Thyroid gland (tissue), 4 donors: ENCODE results near the gene ABCG1. TPM values are rescaled to one million over a fixed set of nuclear protein-coding genes. Genes with fewer than 3 reads are reported as not detected.

Experiments used
- DNase-seq, 2 donors: peaks; one replicate each; pipeline ENCODE4 v3.0.0-alpha.2; 2019
- H3K27ac ChIP-seq, 3 donors: fragments of 200-600 bp; sonication (generic); 1 replicate in 2 of 3; 2 replicates in 1 of 3; pipeline ENCODE4 v1.5.1; 2016 to 2019; ENCODE audit warnings: mild to moderate bottlenecking in 1 of 3, moderate library complexity in 1 of 3
- H3K27me3 ChIP-seq: fragments of 200-600 bp; sonication (generic); one replicate; pipeline ENCODE4 v1.5.1; 2019
- H3K36me3 ChIP-seq, 2 donors: fragments of 200-600 bp; sonication (generic); one replicate each; pipeline ENCODE4 v1.5.1; 2016 to 2019
- H3K4me1 ChIP-seq, 2 donors: fragments of 200-600 bp; sonication (generic); one replicate each; pipeline ENCODE4 v1.5.1; 2017 to 2019
- H3K4me3 ChIP-seq, 3 donors: fragments of 200-600 bp; sonication (generic); replicated peaks in 1 of 3; 1 replicate in 2 of 3; 2 replicates in 1 of 3; pipeline ENCODE4 v1.5.1; 2016; ENCODE audit warnings: mild to moderate bottlenecking in 1 of 3
- H3K9me3 ChIP-seq: fragments of 200-600 bp; sonication (generic); one replicate; pipeline ENCODE4 v1.5.1; 2017
- POLR2A ChIP-seq, 2 donors: fragments of 450-650 bp; IDR thresholded peaks; one replicate each; pipeline ENCODE4 v1.6.1; 2017; ENCODE audit warnings: antibody characterized with exemption in 2 of 2, mild to moderate bottlenecking in 2 of 2, moderate library complexity in 1 of 2
- WGBS, 2 donors: methylation state at CpG; one replicate each; pipeline ENCODE4 v1.1.5; 2017; 5-methylcytosine and 5-hydroxymethylcytosine counted together
- intact Hi-C: fragments of 100-400 bp; cut with DNase I; formaldehyde crosslinking; loops from one replicate; pipeline ENCODE4 v1.15.1; 2023
- total RNA-seq, 4 donors: library from RNA; depleted of rRNA; stranded (reverse); fragments of >200 nt; gene quantifications; one replicate each; pipeline ENCODE4 v1.2.3, GENCODE V29; 2016
- TF ChIP-seq, protein P1 (sequence below), 6 experiments: fragments of 200-600 bp in 3 of 6; fragments of 450-650 bp in 3 of 6; sonication (generic) in 3 of 6; IDR thresholded peaks; one replicate each; pipeline ENCODE4 v1.5.1; 2016 to 2019; ENCODE audit warnings: antibody characterized with exemption in 6 of 6, mild to moderate bottlenecking in 2 of 6, inconsistent platforms in 1 of 6, moderate library complexity in 1 of 6

ABCG1 gene
- total RNA-seq, 4 donors from 2014 or later, result 13.8 to 34.1 (median 18.9) TPM

DNA sequence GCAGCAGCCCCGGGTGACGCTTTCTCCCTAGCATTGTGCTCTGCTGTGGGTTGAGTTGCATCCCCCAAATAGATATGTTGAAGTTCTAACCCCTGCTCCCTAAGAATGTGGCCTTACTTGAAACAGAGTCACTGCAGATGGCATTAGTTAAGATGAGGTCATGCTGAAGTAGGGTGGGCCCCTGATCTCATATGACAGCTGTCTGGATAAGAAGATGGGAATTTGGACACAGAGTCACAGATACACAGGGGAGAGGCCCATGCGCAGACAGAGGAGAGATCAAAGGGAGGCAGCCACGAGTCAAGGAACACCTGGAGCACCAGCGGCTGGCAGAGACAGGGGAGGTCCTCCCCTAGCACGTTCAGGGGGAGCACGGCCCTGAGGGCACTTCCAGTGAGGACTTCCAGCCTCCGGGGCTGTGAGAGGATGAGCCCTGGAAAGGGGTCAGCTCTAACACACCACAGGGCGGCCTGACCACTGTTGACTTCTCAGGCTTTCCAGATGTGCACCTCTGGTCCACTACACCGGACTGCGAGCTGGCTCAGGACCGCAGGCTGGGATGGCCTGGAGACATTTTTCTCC, 46.4 kb downstream of the ABCG1 start:
- no peaks in the 10 kb centered on the region for H3K36me3 ChIP-seq
- no peak for DNase-seq
- no peaks in the 10 kb centered on the region for H3K27me3 ChIP-seq
- intact Hi-C loops, result no loop called here
- no peak overlapping the region for H3K4me3 ChIP-seq
- H3K27ac ChIP-seq, result no peak overlapping the region
- H3K4me1 ChIP-seq, result peaks cover 3 to 45% of the 10 kb centered on the region in 2 donors
- TF ChIP-seq, protein P1, sequence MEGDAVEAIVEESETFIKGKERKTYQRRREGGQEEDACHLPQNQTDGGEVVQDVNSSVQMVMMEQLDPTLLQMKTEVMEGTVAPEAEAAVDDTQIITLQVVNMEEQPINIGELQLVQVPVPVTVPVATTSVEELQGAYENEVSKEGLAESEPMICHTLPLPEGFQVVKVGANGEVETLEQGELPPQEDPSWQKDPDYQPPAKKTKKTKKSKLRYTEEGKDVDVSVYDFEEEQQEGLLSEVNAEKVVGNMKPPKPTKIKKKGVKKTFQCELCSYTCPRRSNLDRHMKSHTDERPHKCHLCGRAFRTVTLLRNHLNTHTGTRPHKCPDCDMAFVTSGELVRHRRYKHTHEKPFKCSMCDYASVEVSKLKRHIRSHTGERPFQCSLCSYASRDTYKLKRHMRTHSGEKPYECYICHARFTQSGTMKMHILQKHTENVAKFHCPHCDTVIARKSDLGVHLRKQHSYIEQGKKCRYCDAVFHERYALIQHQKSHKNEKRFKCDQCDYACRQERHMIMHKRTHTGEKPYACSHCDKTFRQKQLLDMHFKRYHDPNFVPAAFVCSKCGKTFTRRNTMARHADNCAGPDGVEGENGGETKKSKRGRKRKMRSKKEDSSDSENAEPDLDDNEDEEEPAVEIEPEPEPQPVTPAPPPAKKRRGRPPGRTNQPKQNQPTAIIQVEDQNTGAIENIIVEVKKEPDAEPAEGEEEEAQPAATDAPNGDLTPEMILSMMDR (IDR thresholded peaks at IDR 0.05), result no peak
- no peak for TF ChIP-seq POLR2A (IDR thresholded peaks at IDR 0.05)
- WGBS, 2 donors, result 87 to 90% methylated on average over 8 to 11 of the region's 12 CpGs
- no peaks in the 10 kb centered on the region for H3K9me3 ChIP-seq

DNA sequence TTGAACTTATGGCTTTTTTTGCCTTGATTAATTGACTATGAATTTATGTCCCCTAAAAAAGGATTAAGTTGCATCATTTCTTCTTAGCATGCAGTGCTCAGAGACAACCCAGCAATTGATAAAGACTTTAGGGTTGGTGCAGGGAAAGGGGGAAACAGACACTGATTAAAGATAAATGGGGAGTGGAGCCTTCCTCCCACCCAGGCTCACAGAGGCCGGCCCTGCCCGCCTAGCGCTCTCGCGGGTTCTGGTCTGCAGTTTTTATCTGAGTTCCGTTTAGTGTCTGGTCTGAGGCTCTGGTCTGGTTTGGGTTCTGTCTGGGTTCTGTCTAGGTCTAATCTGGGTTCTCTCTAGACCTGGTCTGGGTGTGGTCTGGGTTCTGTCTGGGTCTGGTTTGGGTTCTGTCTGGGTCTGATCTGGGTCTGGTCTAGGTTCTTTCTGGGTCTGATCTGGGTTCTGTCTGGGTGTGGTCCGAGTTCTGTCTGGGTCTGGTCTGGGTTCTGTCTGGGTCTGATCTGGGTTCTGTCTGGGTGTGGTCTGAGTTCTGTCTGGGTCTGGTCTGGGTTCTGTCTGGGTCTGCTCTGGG, 48.1 kb downstream of the ABCG1 start:
- no peak overlapping the region for H3K4me3 ChIP-seq
- intact Hi-C loops, result no loop called here
- no peaks in the 10 kb centered on the region for H3K36me3 ChIP-seq
- H3K9me3 ChIP-seq, result no peaks in the 10 kb centered on the region
- H3K4me1 ChIP-seq, result peaks cover 3 to 29% of the 10 kb centered on the region in 2 donors
- WGBS, 2 donors, result 84 to 86% methylated on average over 6 to 7 of the region's 7 CpGs
- no peak overlapping the region for H3K27ac ChIP-seq
- no peaks in the 10 kb centered on the region for H3K27me3 ChIP-seq
- DNase-seq, result no peak
- TF ChIP-seq, protein P1 (IDR thresholded peaks at IDR 0.05), result no peak
- TF ChIP-seq POLR2A (IDR thresholded peaks at IDR 0.05), result no peak

DNA sequence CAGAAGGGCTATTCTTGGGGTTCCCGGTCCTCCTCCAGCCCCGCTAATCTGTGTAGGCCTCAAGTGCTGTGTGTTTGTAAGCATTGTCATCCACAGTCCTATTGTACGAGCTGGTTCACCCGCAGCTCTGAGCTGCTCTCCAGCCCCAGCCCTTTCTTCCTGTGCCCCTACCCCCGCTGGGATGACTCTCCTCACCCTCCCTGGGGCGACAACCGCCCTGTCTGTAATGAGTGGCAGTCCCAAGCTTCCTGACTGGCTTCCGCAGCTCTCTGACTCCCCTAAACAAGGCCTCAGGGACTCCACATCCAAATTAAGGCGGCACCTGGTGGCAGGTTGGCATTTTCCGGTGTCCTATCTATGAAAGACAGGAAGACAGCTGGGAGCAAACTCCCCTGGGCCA, 50.4 kb downstream of the ABCG1 start:
- intact Hi-C loops, result no loop called here
- WGBS, 2 donors, result 81 to 90% methylated on average over 10 of the region's 10 CpGs
- Histone ChIP-seq H3K4me3 (no peak overlapping the region), H3K9me3 (no peaks in the 10 kb centered on the region), H3K27ac (peak overlapping the region in 1 of 3 donors; percentile 46), H3K4me1 (peaks cover 0 to 11% of the 10 kb centered on the region in 2 donors), H3K27me3 (no peaks in the 10 kb centered on the region), H3K36me3 (no peaks in the 10 kb centered on the region)
- TF ChIP-seq, protein P1 (IDR thresholded peaks at IDR 0.05), result no peak
- TF ChIP-seq POLR2A (IDR thresholded peaks at IDR 0.05), result no peak
- no peak for DNase-seq

DNA sequence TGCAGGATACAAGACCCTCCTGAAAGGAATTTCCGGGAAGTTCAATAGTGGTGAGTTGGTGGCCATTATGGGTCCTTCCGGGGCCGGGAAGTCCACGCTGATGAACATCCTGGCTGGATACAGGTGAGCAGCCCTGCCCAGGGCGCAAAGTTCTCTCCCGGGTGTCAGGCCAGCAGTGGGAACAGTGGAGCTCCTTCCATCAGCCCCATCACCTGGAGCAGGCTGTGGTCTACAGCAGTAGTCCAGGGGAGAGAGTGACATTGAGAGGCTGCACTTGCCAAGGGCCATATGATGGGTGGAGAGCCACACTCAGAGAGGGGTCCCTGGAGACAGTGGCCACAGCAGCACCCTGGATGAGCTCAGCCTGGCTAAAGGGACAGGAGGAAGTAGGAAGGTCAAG, 52.1 kb downstream of the ABCG1 start:
- intact Hi-C loops, result no loop called here
- 93 to 95% methylated on average over 6 of the region's 6 CpGs for WGBS, 2 donors
- Histone ChIP-seq H3K4me1 (peaks cover 0 to 18% of the 10 kb centered on the region in 2 donors), H3K27me3 (no peaks in the 10 kb centered on the region), H3K27ac (no peak overlapping the region), H3K36me3 (no peaks in the 10 kb centered on the region), H3K4me3 (no peak overlapping the region), H3K9me3 (no peaks in the 10 kb centered on the region)
- no peak for DNase-seq
- TF ChIP-seq POLR2A (IDR thresholded peaks at IDR 0.05), result no peak
- TF ChIP-seq, protein P1 (IDR thresholded peaks at IDR 0.05), result no peak

DNA sequence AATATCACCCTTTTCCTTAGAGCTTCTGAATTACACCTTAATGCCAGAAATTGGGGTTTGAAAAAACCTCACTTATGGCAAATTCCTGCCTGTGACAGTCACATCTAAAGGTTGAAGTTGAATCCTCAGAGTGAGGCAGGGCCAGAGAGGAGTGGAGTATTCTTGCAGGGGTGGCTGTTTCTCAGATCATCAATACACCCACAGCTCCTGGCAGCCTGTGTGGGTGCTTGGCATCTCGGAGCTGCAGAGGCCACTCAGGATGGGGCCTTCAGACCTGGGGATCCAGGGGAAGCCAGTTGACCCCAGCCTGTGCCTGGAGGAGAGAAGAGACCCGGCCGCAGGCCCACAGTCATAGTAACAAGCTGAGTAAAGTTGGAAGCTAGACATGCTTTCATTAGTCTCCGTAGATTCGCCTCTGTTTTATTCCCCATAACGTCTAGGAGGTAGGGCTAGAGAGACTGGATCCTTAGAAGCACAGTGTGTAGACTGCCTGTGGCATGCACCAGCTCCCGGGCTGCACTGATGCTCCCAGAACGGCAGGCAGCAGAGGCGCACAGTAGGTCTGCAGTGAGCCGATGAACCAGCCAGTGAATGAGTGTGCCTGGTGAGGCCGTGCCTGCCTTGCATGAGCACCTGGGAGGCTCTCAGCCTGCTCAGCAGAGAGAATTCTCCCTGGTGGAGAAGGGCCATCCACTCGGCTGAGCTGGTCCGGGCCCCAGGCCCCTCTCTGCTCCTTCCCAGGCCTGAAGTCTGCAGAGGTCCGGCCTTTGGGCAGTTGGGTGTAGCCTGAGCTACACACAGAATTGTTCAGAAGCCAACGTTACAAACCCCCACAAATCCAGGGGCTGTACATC, 53.4 kb downstream of the ABCG1 start:
- Histone ChIP-seq H3K4me3 (no peak overlapping the region), H3K9me3 (no peaks in the 10 kb centered on the region), H3K36me3 (no peaks in the 10 kb centered on the region), H3K27me3 (no peaks in the 10 kb centered on the region), H3K4me1 (peaks cover 0 to 20% of the 10 kb centered on the region in 2 donors), H3K27ac (no peak overlapping the region)
- WGBS, 2 donors, result 90 to 94% methylated on average over 13 to 15 of the region's 15 CpGs
- TF ChIP-seq, protein P1 (IDR thresholded peaks at IDR 0.05), result no peak
- TF ChIP-seq POLR2A (IDR thresholded peaks at IDR 0.05), result no peak
- intact Hi-C loops, result no loop called here
- no peak for DNase-seq
